Suprapubic skin (tissue), 4 donors: ENCODE measurements around the gene ARHGAP1.

Experiments
- EP300 ChIP-seq: sonication (generic); formaldehyde crosslinking; IDR thresholded peaks from one replicate; pipeline ENCODE4 v1.6.1; 2017; ENCODE audit warnings: antibody characterized with exemption
- POLR2A ChIP-seq, 2 donors: fragments of 450-650 bp; IDR thresholded peaks; one replicate each; pipeline ENCODE4 v1.6.1; 2017; ENCODE audit warnings: antibody characterized with exemption in 2 of 2, mild to moderate bottlenecking in 2 of 2, moderate library complexity in 2 of 2
- POLR2AphosphoS5 ChIP-seq, 3 donors: sonication (generic); formaldehyde crosslinking; IDR thresholded peaks; one replicate each; pipeline ENCODE4 v1.6.1; 2017; ENCODE audit warnings: antibody characterized with exemption in 3 of 3
- TF ChIP-seq, protein P1 (sequence below), 2 donors: fragments of 200-600 bp in 1 of 2; fragments of 450-650 bp in 1 of 2; sonication (generic) in 1 of 2; IDR thresholded peaks; one replicate each; pipeline ENCODE4 v1.5.1; 2016 to 2019; ENCODE audit warnings: antibody characterized with exemption in 2 of 2, mild to moderate bottlenecking in 1 of 2, moderate library complexity in 1 of 2

DNA sequence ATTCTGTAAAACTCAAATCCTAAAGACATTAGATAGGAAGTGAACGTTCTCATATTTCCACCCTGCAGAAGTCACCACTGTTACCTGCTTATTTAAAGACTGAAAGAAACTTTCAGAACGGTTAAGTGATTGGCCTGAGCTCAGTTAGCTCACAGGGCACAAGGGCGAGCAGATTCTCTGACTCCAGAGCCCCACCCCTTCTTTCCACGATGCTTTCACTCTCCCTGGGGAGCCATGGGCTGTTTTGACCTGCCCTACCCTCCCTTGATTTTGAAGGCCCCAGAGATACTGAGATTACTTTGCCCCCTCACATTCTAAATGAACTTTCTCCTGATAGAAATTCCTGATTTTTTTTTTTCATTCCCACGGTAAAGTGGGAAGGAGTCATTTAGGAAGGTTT, 33.9 kb downstream of the ARHGAP1 start:
- TF ChIP-seq, protein P1, sequence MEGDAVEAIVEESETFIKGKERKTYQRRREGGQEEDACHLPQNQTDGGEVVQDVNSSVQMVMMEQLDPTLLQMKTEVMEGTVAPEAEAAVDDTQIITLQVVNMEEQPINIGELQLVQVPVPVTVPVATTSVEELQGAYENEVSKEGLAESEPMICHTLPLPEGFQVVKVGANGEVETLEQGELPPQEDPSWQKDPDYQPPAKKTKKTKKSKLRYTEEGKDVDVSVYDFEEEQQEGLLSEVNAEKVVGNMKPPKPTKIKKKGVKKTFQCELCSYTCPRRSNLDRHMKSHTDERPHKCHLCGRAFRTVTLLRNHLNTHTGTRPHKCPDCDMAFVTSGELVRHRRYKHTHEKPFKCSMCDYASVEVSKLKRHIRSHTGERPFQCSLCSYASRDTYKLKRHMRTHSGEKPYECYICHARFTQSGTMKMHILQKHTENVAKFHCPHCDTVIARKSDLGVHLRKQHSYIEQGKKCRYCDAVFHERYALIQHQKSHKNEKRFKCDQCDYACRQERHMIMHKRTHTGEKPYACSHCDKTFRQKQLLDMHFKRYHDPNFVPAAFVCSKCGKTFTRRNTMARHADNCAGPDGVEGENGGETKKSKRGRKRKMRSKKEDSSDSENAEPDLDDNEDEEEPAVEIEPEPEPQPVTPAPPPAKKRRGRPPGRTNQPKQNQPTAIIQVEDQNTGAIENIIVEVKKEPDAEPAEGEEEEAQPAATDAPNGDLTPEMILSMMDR (IDR thresholded peaks at IDR 0.05), result no peak
- TF ChIP-seq POLR2A (IDR thresholded peaks at IDR 0.05) (no peak), POLR2AphosphoS5 (IDR thresholded peaks at IDR 0.05) (no peak), EP300 (no peak)
